OCI-LY3 (cell line): ENCODE results near the gene DLGAP4.

Source experiments
- H2AFZ ChIP-seq: fragments of 200-600, 300-600 bp; shearing (Covaris generic); 2 replicates; pipeline ENCODE4 v1.6.0; 2014; ENCODE audit warnings: antibody characterized with exemption, low read depth, low read length
- H3K27ac ChIP-seq: fragments of 200-600, 300-600 bp; sonication (generic); 2 replicates; pipeline ENCODE4 v1.5.1; 2014; ENCODE audit warnings: mild to moderate bottlenecking, low read length, moderate library complexity, mixed read lengths
- H3K27me3 ChIP-seq: fragments of 200-600, 300-600 bp; sonication (generic); 2 replicates; pipeline ENCODE4 v1.6.1; 2014; ENCODE audit warnings: low read depth, low read length, mixed read lengths
- H3K36me3 ChIP-seq: fragments of 200-600, 300-600 bp; sonication (generic); replicated peaks from 2 replicates; pipeline ENCODE3; 2014; ENCODE audit warnings: low read depth, low read length, mixed read lengths
- H3K4me1 ChIP-seq: fragments of 300-600, 200-600 bp; sonication (generic); 2 replicates; pipeline ENCODE4 v1.6.1; 2014; ENCODE audit warnings: low read length, mixed read lengths
- H3K4me2 ChIP-seq: fragments of 200-600, 300-600 bp; sonication (generic); 2 replicates; pipeline ENCODE4 v1.6.1; 2014; ENCODE audit warnings: low read length, mixed read lengths
- H3K4me3 ChIP-seq: fragments of 300-600, 200-600 bp; sonication (generic); 2 replicates; pipeline ENCODE4 v1.5.1; 2014; ENCODE audit warnings: antibody characterized with exemption, mild to moderate bottlenecking, low read length, moderate library complexity
- H3K79me2 ChIP-seq: fragments of 300-600, 200-600 bp; shearing (Covaris generic); 2 replicates; pipeline ENCODE4 v1.6.1; 2014; ENCODE audit warnings: mild to moderate bottlenecking, low read length, mixed read lengths
- H3K9ac ChIP-seq: fragments of 300-600, 200-600 bp; shearing (Covaris generic); 2 replicates; pipeline ENCODE4 v1.6.0; 2014; ENCODE audit warnings: mild to moderate bottlenecking, low read length, moderate library complexity
- H3K9me3 ChIP-seq: fragments of 200-600, 300-600 bp; shearing (Covaris generic); 2 replicates; pipeline ENCODE4 v1.6.1; 2014; ENCODE audit warnings: low read length, mixed read lengths; ENCODE audit not compliant: insufficient read depth
- H4K20me1 ChIP-seq: fragments of 200-600, 300-600 bp; sonication (generic); 2 replicates; pipeline ENCODE4 v1.6.1; 2016; ENCODE audit warnings: low read length, mixed read lengths; ENCODE audit not compliant: insufficient read depth
- EZH2phosphoT487 ChIP-seq: fragments of 200-600 bp; shearing (Covaris generic); IDR thresholded peaks from 2 replicates; pipeline ENCODE4 v1.6.1; 2018; ENCODE audit warnings: antibody characterized with exemption, mixed run types, low read depth
- TF ChIP-seq, protein P1 (sequence below): fragments of 200-600, 300-600 bp; sonication (generic); IDR thresholded peaks from 2 replicates; pipeline ENCODE4 v1.5.1; 2014; ENCODE audit warnings: antibody characterized with exemption, low read length, low read depth

DLGAP4 gene

DNA sequence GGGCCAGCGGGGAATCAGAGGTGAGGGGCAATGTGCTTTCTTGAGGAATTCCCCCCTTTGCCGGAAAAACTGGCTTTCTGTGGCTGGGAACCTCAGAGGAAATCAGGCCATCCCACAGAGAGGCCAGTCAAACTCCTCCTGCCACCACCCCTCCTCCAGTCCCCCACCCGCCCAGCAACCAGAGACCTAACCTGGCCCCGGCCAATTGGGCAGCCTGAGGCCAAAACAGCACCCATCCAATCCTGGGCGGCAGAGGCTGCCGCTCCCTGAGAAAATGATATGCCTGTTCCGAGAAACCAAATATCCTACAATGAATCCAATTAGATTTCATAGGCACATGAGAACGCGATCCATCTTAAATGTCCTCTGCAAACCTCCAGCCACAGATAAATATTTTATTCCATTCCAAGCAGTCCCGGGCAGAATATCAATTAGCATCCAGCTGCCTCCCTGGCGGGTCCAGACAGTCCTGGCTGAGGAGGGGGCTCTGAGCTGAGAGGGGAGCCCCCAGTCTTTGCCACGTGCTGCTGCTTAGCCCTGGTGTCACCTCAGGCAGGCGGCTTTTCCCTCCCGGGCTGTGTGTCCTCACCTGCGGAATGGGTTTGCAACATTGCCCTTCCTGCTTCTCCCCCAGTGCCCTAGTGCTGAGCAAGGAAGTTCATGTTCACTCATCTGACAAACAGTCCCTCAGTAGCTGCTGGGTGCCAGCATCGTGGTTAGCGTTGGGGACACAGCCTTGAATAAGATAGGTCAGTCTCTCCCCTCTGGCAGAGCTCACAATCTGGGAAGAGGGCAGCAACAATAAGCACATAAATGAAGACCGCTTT, 95.0 kb downstream of the DLGAP4 start:
- Histone ChIP-seq H3K9me3 (no peaks in the 10 kb centered on the region), H3K36me3 (no peaks in the 10 kb centered on the region), H3K4me1 (no peaks in the 10 kb centered on the region), H3K27ac (no peak overlapping the region), H2AFZ (no peak overlapping the region), H4K20me1 (no peaks in the 10 kb centered on the region), H3K4me2 (no peak overlapping the region), H3K79me2 (no peaks in the 10 kb centered on the region), H3K4me3 (no peak overlapping the region), H3K9ac (no peak overlapping the region), H3K27me3 (peaks cover 15% of the 10 kb centered on the region; the same call in 1 of the 2 replicates)
- TF ChIP-seq EZH2phosphoT487, result no peak

DNA sequence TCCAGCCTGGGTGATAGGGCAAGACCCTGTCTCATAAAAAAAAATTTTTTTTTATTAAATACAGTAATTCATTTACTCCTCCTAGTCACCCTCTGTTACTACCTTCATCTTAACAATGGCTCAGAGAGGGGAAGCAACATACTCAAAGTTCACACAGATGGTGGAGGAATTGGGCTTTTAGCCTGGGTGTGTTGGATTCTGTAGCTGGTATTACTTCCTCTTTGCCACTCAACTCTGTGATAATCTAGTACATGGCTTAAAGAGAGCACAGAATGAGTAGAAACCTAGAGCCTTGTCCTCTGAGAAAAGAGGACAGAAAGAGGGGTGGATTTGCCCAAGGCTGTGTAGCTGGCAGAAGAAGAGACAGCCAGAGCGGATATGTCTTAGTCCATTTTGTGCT, 96.6 kb downstream of the DLGAP4 start:
- Histone ChIP-seq H3K4me2 (no peak overlapping the region), H3K27ac (no peak overlapping the region), H3K27me3 (peaks cover 11% of the 10 kb centered on the region; the same call in 1 of the 2 replicates), H3K9me3 (no peaks in the 10 kb centered on the region), H3K79me2 (no peaks in the 10 kb centered on the region), H4K20me1 (no peaks in the 10 kb centered on the region), H3K9ac (no peak overlapping the region), H3K36me3 (no peaks in the 10 kb centered on the region), H2AFZ (no peak overlapping the region), H3K4me1 (no peaks in the 10 kb centered on the region), H3K4me3 (no peak overlapping the region)
- no peak for TF ChIP-seq EZH2phosphoT487
- TF ChIP-seq, protein P1, sequence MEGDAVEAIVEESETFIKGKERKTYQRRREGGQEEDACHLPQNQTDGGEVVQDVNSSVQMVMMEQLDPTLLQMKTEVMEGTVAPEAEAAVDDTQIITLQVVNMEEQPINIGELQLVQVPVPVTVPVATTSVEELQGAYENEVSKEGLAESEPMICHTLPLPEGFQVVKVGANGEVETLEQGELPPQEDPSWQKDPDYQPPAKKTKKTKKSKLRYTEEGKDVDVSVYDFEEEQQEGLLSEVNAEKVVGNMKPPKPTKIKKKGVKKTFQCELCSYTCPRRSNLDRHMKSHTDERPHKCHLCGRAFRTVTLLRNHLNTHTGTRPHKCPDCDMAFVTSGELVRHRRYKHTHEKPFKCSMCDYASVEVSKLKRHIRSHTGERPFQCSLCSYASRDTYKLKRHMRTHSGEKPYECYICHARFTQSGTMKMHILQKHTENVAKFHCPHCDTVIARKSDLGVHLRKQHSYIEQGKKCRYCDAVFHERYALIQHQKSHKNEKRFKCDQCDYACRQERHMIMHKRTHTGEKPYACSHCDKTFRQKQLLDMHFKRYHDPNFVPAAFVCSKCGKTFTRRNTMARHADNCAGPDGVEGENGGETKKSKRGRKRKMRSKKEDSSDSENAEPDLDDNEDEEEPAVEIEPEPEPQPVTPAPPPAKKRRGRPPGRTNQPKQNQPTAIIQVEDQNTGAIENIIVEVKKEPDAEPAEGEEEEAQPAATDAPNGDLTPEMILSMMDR, result no peak

DNA sequence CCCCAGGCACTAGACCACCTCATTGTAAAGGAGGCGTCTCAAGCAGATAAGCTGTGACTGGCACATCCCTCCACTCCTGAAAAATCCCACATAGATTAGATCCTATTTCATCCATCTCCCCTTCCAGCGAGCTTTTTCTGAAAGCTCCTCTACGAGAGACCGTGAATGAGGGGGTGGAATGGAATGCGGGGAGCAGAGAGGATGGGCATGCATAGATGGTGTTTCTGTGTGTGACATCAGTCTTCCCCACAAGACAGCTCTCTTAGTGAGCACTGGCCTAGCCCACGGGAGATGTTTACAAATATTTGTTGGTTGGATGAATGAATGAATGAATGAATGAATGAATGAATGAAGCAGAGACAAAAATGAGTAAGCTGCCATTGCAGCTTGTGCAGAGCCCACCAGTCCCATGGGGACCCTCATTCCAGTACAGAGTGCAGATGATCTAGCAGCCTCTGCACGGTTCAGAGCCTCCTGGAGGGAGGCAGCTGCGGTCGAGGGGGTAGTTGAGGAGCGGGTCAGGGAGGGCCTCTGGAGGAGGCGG, 98.4 kb downstream of the DLGAP4 start:
- H2AFZ ChIP-seq, result no peak overlapping the region
- no peaks in the 10 kb centered on the region for H3K79me2 ChIP-seq
- peaks cover 8% of the 10 kb centered on the region; the same call in 1 of the 2 replicates for H3K27me3 ChIP-seq
- H3K36me3 ChIP-seq, result no peaks in the 10 kb centered on the region
- TF ChIP-seq, protein P1, result no peak
- TF ChIP-seq EZH2phosphoT487, result no peak
- H3K4me1 ChIP-seq, result no peaks in the 10 kb centered on the region
- H3K9me3 ChIP-seq, result no peaks in the 10 kb centered on the region
- no peaks in the 10 kb centered on the region for H4K20me1 ChIP-seq
- no peak overlapping the region for H3K4me2 ChIP-seq
- H3K4me3 ChIP-seq, result no peak overlapping the region
- H3K9ac ChIP-seq, result no peak overlapping the region
- H3K27ac ChIP-seq, result no peak overlapping the region

DNA sequence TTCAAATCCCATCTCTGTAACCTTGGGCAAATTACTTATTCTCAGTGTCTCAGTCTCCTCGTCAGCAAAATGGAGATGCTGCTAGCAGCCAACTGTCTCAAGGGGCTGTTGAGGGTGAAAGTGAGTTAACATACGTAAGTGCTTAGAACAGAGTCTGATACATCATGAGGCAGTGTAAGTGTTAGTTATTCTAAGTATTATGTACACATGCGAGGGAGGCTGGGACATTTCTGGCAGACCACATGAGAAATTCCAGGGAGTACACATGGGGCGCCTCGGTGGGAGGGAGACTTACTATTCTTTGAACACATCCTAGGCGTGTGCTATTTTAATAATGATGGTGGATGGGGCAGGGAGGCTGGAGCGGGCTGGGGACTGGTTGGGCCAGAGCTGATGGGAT, 99.1 kb downstream of the DLGAP4 start:
- Histone ChIP-seq H2AFZ (no peak overlapping the region), H3K9me3 (no peaks in the 10 kb centered on the region), H3K27ac (no peak overlapping the region), H3K4me3 (no peak overlapping the region), H3K36me3 (no peaks in the 10 kb centered on the region), H3K4me2 (no peak overlapping the region), H3K9ac (no peak overlapping the region), H3K27me3 (peaks cover 8% of the 10 kb centered on the region; the same call in 1 of the 2 replicates), H3K79me2 (no peaks in the 10 kb centered on the region), H4K20me1 (no peaks in the 10 kb centered on the region), H3K4me1 (no peaks in the 10 kb centered on the region)
- TF ChIP-seq, protein P1, result no peak
- TF ChIP-seq EZH2phosphoT487, result no peak
